OCI-LY7 (cell line): ENCODE results near the gene GABPB2. TPM values are rescaled to one million over a fixed set of nuclear protein-coding genes. Genes with fewer than 3 reads are reported as not detected.

Experiments used
- BruUV-seq: library from RNA; stranded (reverse); fragments of 400-500 nt; replicated peaks from 2 replicates; lab custom pipeline; 2021; lab: Mats Ljungman, UMichigan
- CTCF ChIA-PET: fragments of 300-600 bp; sonication (Branson Sonifier 250); formaldehyde crosslinking; loops from one replicate; lab custom pipeline; 2022; ENCODE audit warnings: antibody characterized with exemption; ENCODE audit not compliant: unreplicated experiment; lab: Charles Lee
- POLR2A ChIA-PET: fragments of 300-600 bp; sonication (Branson Sonifier 250); formaldehyde crosslinking; loops from one replicate; lab custom pipeline; 2022; ENCODE audit warnings: antibody characterized with exemption; lab: Charles Lee
- DNase-seq: peaks from one replicate; pipeline ENCODE4 v3.0.0-alpha.2; 2015; ENCODE audit warnings: low spot score
- H2AFZ ChIP-seq: fragments of 200-600 bp; sonication (generic), shearing (Covaris generic); 2 replicates; pipeline ENCODE4 v1.6.1; 2014; ENCODE audit warnings: mild to moderate bottlenecking, antibody characterized with exemption, low read length, moderate library complexity
- H3K27ac ChIP-seq: fragments of 200-600 bp; sonication (generic); 2 replicates; pipeline ENCODE4 v1.5.1; 2014; ENCODE audit warnings: mixed run types, low read depth, mild to moderate bottlenecking, moderate library complexity, low read length, inconsistent platforms; ENCODE audit not compliant: poor library complexity, severe bottlenecking
- H3K36me3 ChIP-seq: fragments of 200-600 bp; sonication (generic); 2 replicates; pipeline ENCODE4 v1.6.1; 2014; ENCODE audit warnings: mild to moderate bottlenecking, antibody characterized with exemption, low read length, moderate library complexity, mixed read lengths; ENCODE audit not compliant: insufficient read depth
- H3K4me1 ChIP-seq: fragments of 200-600 bp; sonication (generic); 2 replicates; pipeline ENCODE4 v1.5.1; 2014; ENCODE audit warnings: mild to moderate bottlenecking, low read length; ENCODE audit not compliant: insufficient read depth, poor library complexity, severe bottlenecking
- H3K4me2 ChIP-seq: fragments of 200-600 bp; sonication (generic); 2 replicates; pipeline ENCODE4 v1.6.1; 2014; ENCODE audit warnings: mild to moderate bottlenecking, low read length
- H3K4me3 ChIP-seq: fragments of 200-600 bp; sonication (generic); 2 replicates; pipeline ENCODE4 v1.5.1; 2014; ENCODE audit warnings: mild to moderate bottlenecking, low read depth, low read length; ENCODE audit not compliant: poor library complexity, severe bottlenecking
- H3K79me2 ChIP-seq: fragments of 200-600 bp; sonication (generic); 2 replicates; pipeline ENCODE4 v1.6.1; 2016; ENCODE audit warnings: low read depth, mild to moderate bottlenecking, low read length, moderate library complexity, mixed read lengths; ENCODE audit not compliant: insufficient read depth
- H3K9me2 ChIP-seq: fragments of 200-600 bp; sonication (generic); 2 replicates; pipeline ENCODE4 v1.6.1; 2016; ENCODE audit warnings: mild to moderate bottlenecking, low read length, mixed read lengths; ENCODE audit not compliant: insufficient read depth
- H3K9me3 ChIP-seq: fragments of 200-600 bp; sonication (generic); 2 replicates; pipeline ENCODE4 v1.6.1; 2014; ENCODE audit warnings: mild to moderate bottlenecking, mixed run types, low read length, mixed read lengths
- H4K20me1 ChIP-seq: fragments of 200-600 bp; sonication (generic); 2 replicates; pipeline ENCODE4 v1.6.1; 2014; ENCODE audit warnings: mild to moderate bottlenecking, antibody characterized with exemption, low read length, moderate library complexity, mixed read lengths; ENCODE audit not compliant: insufficient read depth
- EZH2phosphoT487 ChIP-seq: fragments of 200-600 bp; sonication (generic); IDR thresholded peaks from 2 replicates; pipeline ENCODE4 v1.6.1; 2018; ENCODE audit warnings: low read depth, borderline replicate concordance, mild to moderate bottlenecking, mixed run types, antibody characterized with exemption, low read length, moderate library complexity, mixed read lengths
- intact Hi-C: fragments of 100-400 bp; cut with micrococcal nuclease; formaldehyde crosslinking; loops from one replicate; pipeline ENCODE4 v1.10.0; 2022; ENCODE audit not compliant: unreplicated experiment
- total RNA-seq, 2 experiments: library from RNA; depleted of rRNA in 1 of 2; stranded (reverse); fragments of >200 nt in 1 of 2; shearing (Covaris generic) in 1 of 2; gene quantifications; 2 replicates each; pipeline ENCODE4 v1.2.3, GENCODE V29; 2014 to 2022
- TF ChIP-seq, protein P1 (sequence below): fragments of 200-600 bp; sonication (generic); conservative IDR thresholded peaks from 2 replicates; pipeline ENCODE4 v1.5.1; 2014; ENCODE audit warnings: mild to moderate bottlenecking, antibody characterized with exemption, low read length, moderate library complexity, mixed read lengths

The GABPB2 gene
- total RNA-seq, 2 experiments from 2014 or later, result 17.2 to 20.0 TPM

DNA sequence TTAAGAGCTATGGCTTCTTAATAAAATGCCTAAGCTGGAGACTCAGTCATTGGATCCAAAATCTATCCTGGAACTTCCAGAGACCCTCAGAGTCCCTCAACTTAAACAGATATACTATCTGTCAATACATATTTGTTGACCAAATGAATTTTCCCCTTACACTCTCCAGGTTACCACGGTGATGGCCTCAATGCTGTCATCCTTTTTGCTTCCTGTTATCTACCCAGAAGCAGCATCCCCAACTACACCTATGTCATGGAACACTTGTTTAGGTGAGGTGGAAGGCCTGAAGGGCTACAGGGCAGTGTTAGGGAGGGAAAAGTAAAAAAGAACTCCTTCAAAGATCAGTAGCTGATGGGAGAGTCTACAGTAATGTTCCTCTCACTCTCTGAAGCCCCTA lies 27.4 kb upstream of the GABPB2 start:
- BruUV-seq, result no TSS peak
- no peaks in the 10 kb centered on the region for H3K9me2 ChIP-seq
- no peak overlapping the region for H2AFZ ChIP-seq
- no peaks in the 10 kb centered on the region for H3K79me2 ChIP-seq
- H3K4me1 ChIP-seq, result no peaks in the 10 kb centered on the region
- no peaks in the 10 kb centered on the region; the same call in 1 of the 2 replicates for H3K36me3 ChIP-seq
- TF ChIP-seq, protein P1, sequence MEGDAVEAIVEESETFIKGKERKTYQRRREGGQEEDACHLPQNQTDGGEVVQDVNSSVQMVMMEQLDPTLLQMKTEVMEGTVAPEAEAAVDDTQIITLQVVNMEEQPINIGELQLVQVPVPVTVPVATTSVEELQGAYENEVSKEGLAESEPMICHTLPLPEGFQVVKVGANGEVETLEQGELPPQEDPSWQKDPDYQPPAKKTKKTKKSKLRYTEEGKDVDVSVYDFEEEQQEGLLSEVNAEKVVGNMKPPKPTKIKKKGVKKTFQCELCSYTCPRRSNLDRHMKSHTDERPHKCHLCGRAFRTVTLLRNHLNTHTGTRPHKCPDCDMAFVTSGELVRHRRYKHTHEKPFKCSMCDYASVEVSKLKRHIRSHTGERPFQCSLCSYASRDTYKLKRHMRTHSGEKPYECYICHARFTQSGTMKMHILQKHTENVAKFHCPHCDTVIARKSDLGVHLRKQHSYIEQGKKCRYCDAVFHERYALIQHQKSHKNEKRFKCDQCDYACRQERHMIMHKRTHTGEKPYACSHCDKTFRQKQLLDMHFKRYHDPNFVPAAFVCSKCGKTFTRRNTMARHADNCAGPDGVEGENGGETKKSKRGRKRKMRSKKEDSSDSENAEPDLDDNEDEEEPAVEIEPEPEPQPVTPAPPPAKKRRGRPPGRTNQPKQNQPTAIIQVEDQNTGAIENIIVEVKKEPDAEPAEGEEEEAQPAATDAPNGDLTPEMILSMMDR, result no peak
- TF ChIP-seq EZH2phosphoT487, result no peak
- DNase-seq, result no peak
- H3K27ac ChIP-seq, result no peak overlapping the region
- intact Hi-C loops, result no loop called here
- no peaks in the 10 kb centered on the region for H4K20me1 ChIP-seq
- H3K4me3 ChIP-seq, result no peak overlapping the region
- H3K9me3 ChIP-seq, result no peaks in the 10 kb centered on the region
- H3K4me2 ChIP-seq, result no peak overlapping the region
- POLR2A ChIA-PET, result no interaction called here
- CTCF ChIA-PET, result no interaction called here

DNA sequence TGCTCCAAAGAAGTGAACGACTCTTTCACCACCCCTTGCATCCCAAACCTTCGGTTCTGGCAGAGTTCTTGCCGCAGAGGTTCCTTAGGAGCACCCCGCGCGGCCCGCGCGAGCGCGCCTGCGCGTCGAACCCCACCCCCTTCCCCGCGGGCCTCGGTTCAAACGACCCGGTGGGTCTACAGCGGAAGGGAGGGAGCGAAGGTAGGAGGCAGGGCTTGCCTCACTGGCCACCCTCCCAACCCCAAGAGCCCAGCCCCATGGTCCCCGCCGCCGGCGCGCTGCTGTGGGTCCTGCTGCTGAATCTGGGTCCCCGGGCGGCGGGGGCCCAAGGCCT lies 23.0 kb upstream of the GABPB2 start, which contains the start of gene C1orf56:
Gene C1orf56 (plus strand): TSS at position 161 of the 334 bp plus-strand sequence. CDS start 97 bp downstream, at position 258.
- no peak within 1 kb of the TSS for H3K27ac ChIP-seq
- POLR2A ChIA-PET, result no interaction called here
- no peaks in the 10 kb centered on the region for H3K9me2 ChIP-seq
- H3K4me3 ChIP-seq, result no peak within 1 kb of the TSS
- BruUV-seq, result no TSS peak
- H4K20me1 ChIP-seq, result no peaks in the 10 kb centered on the region
- TF ChIP-seq EZH2phosphoT487, result no peak
- TF ChIP-seq, protein P1, result no peak
- no peak for DNase-seq
- H3K79me2 ChIP-seq, result no peaks in the 10 kb centered on the region
- no peaks in the 10 kb centered on the region for H3K9me3 ChIP-seq
- CTCF ChIA-PET, result no interaction called here
- peaks cover 30% of the 10 kb centered on the region for H3K36me3 ChIP-seq
- H2AFZ ChIP-seq, result no peak within 1 kb of the TSS
- intact Hi-C loops, result no loop called here
- peak within 1 kb of the TSS; percentile 43; the same call in 1 of the 2 replicates for H3K4me2 ChIP-seq
- no peaks in the 10 kb centered on the region for H3K4me1 ChIP-seq

DNA sequence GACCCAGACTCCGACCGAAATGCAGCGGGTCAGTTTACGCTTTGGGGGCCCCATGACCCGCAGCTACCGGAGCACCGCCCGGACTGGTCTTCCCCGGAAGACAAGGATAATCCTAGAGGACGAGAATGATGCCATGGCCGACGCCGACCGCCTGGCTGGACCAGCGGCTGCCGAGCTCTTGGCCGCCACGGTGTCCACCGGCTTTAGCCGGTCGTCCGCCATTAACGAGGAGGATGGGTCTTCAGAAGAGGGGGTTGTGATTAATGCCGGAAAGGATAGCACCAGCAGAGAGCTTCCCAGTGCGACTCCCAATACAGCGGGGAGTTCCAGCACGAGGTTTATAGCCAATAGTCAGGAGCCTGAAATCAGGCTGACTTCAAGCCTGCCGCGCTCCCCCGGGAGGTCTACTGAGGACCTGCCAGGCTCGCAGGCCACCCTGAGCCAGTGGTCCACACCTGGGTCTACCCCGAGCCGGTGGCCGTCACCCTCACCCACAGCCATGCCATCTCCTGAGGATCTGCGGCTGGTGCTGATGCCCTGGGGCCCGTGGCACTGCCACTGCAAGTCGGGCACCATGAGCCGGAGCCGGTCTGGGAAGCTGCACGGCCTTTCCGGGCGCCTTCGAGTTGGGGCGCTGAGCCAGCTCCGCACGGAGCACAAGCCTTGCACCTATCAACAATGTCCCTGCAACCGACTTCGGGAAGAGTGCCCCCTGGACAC lies 22.5 kb upstream of the GABPB2 start:
- no peak for TF ChIP-seq EZH2phosphoT487
- TF ChIP-seq, protein P1, result no peak
- no peaks in the 10 kb centered on the region for H3K4me1 ChIP-seq
- no peaks in the 10 kb centered on the region for H4K20me1 ChIP-seq
- no peak overlapping the region for H2AFZ ChIP-seq
- intact Hi-C loops, result no loop called here
- BruUV-seq, result no TSS peak
- POLR2A ChIA-PET, result no interaction called here
- peak overlapping the region; percentile 43; the same call in 1 of the 2 replicates for H3K4me2 ChIP-seq
- H3K36me3 ChIP-seq, result peaks cover 36% of the 10 kb centered on the region
- no peak overlapping the region for H3K27ac ChIP-seq
- H3K4me3 ChIP-seq, result no peak overlapping the region
- H3K79me2 ChIP-seq, result no peaks in the 10 kb centered on the region
- H3K9me3 ChIP-seq, result no peaks in the 10 kb centered on the region
- no peaks in the 10 kb centered on the region for H3K9me2 ChIP-seq
- CTCF ChIA-PET, result no interaction called here
- no peak for DNase-seq
